SK-N-SH (cell line): ENCODE results near the gene DIPK1C. TPM values are rescaled to one million over a fixed set of nuclear protein-coding genes. Genes with fewer than 3 reads are reported as not detected.

ENCODE experiments used
- CTCF ChIA-PET: fragments of 300-600, 350-600 bp; formaldehyde crosslinking; extraction: SDS; loops from one replicate; lab custom pipeline; 2021; lab: Yijun Ruan, JAX
- POLR2A ChIA-PET: fragments of 350-600 bp; sonication (Branson Sonifier 250); formaldehyde crosslinking; extraction: SDS; loops from one replicate; lab custom pipeline; 2020; ENCODE audit warnings: antibody characterized with exemption, inconsistent platforms; lab: Yijun Ruan, JAX
- DNase-seq: peaks from one replicate; pipeline ENCODE4 v3.0.0; 2012
- H2AFZ ChIP-seq: fragments of 200-600 bp; sonication (generic); 2 replicates; pipeline ENCODE4 v1.8.1; 2016; ENCODE audit warnings: antibody characterized with exemption, mild to moderate bottlenecking, low read depth
- H3F3A ChIP-seq: fragments of 200-600 bp; sonication (generic); replicated peaks from 2 replicates; pipeline ENCODE3; 2016; ENCODE audit warnings: antibody characterized with exemption, mild to moderate bottlenecking; ENCODE audit not compliant: insufficient read depth
- H3K27ac ChIP-seq, 2 experiments: fragments of 200-500 bp in 1 of 2; fragments of 200-600 bp in 1 of 2; sonication (Bioruptor generic) in 1 of 2; sonication (generic), shearing (Covaris generic) in 1 of 2; 2 replicates each; pipeline versions ENCODE4 v1.5.1 to v1.6.1; 2014 to 2016; ENCODE audit warnings: low read depth in 2 of 2, inconsistent platforms in 1 of 2, low read length in 1 of 2, mild to moderate bottlenecking in 1 of 2, mixed read lengths in 1 of 2
- H3K27me3 ChIP-seq: fragments of 200-600 bp; sonication (generic), shearing (Covaris generic); 2 replicates; pipeline ENCODE4 v1.6.1; 2016; ENCODE audit warnings: mixed run types; ENCODE audit not compliant: insufficient read depth
- H3K36me3 ChIP-seq, 2 experiments: fragments of 200-500 bp in 1 of 2; fragments of 200-600 bp in 1 of 2; sonication (Bioruptor generic) in 1 of 2; sonication (generic) in 1 of 2; replicated peaks in 1 of 2; 2 replicates each; pipeline versions ENCODE3 to v1.5.1; 2014 to 2016; ENCODE audit warnings: low read length in 1 of 2, mild to moderate bottlenecking in 1 of 2; ENCODE audit not compliant: insufficient read depth in 2 of 2, control insufficient read depth in 1 of 2
- H3K4me1 ChIP-seq, 2 experiments: fragments of 200-500 bp in 1 of 2; fragments of 200-600 bp in 1 of 2; sonication (Bioruptor generic) in 1 of 2; sonication (generic), shearing (Covaris generic) in 1 of 2; 2 replicates each; pipeline versions ENCODE4 v1.5.1 to v1.6.1; 2014 to 2016; ENCODE audit warnings: low read depth in 1 of 2, low read length in 1 of 2, mixed run types in 1 of 2; ENCODE audit not compliant: insufficient read depth in 2 of 2, control insufficient read depth in 1 of 2
- H3K4me2 ChIP-seq: fragments of 200-600 bp; sonication (generic), shearing (Covaris generic); 2 replicates; pipeline ENCODE4 v1.6.1; 2017; ENCODE audit warnings: mixed run types
- H3K4me3 ChIP-seq, 2 experiments: fragments of 200-500 bp in 1 of 2; fragments of 200-600 bp in 1 of 2; sonication (Bioruptor generic) in 1 of 2; sonication (generic), shearing (Covaris generic) in 1 of 2; 2 replicates each; pipeline versions ENCODE4 v1.5.1 to v1.8.1; 2014 to 2016; ENCODE audit warnings: low read depth in 2 of 2, inconsistent platforms in 1 of 2, low read length in 1 of 2, mild to moderate bottlenecking in 1 of 2, mixed read lengths in 1 of 2, moderate library complexity in 1 of 2
- H3K79me2 ChIP-seq: fragments of 200-600 bp; sonication (generic); 2 replicates; pipeline ENCODE4 v1.8.1; 2017; ENCODE audit warnings: mild to moderate bottlenecking; ENCODE audit not compliant: insufficient read depth
- H3K9ac ChIP-seq: fragments of 200-600 bp; sonication (generic); 2 replicates; pipeline ENCODE4 v1.6.1; 2017; ENCODE audit warnings: mixed run types
- H3K9me2 ChIP-seq: fragments of 200-600 bp; sonication (generic); 2 replicates; pipeline ENCODE4 v1.6.1; 2017; ENCODE audit warnings: mixed run types
- H3K9me3 ChIP-seq: fragments of 200-600 bp; sonication (generic); 2 replicates; pipeline ENCODE4 v1.6.1; 2017; ENCODE audit warnings: mixed run types, mild to moderate bottlenecking, moderate library complexity
- H4K20me1 ChIP-seq: fragments of 200-600 bp; sonication (generic); 2 replicates; pipeline ENCODE4 v1.6.1; 2017; ENCODE audit warnings: mild to moderate bottlenecking, mixed run types; ENCODE audit not compliant: insufficient read depth
- CHD2 ChIP-seq: fragments of 150-350 bp; IDR thresholded peaks from 2 replicates; pipeline ENCODE4 v1.6.1; 2018; ENCODE audit warnings: low read length; ENCODE audit not compliant: partially characterized antibody
- ELF1 ChIP-seq: IDR thresholded peaks from 2 replicates; pipeline ENCODE4 v1.4.0; 2012
- EZH2phosphoT487 ChIP-seq: fragments of 200-600 bp; sonication (generic); IDR thresholded peaks from 2 replicates; pipeline ENCODE4 v1.6.1; 2017; ENCODE audit warnings: low read depth, mixed run types, mild to moderate bottlenecking, antibody characterized with exemption, moderate library complexity, borderline replicate concordance
- FOXJ3 ChIP-seq: sonication (generic); formaldehyde crosslinking; IDR thresholded peaks from 2 replicates; pipeline ENCODE4 v1.5.1; 2020; ENCODE audit warnings: mild to moderate bottlenecking, missing genetic modification reagents
- FOXM1 ChIP-seq: IDR thresholded peaks from 2 replicates; pipeline ENCODE4 v1.4.0; 2012; ENCODE audit warnings: low read depth, mild to moderate bottlenecking
- GABPA ChIP-seq: IDR thresholded peaks from 2 replicates; pipeline ENCODE4 v1.4.0; 2012; ENCODE audit warnings: low read depth, mild to moderate bottlenecking
- GATA2 ChIP-seq: sonication (generic); formaldehyde crosslinking; IDR thresholded peaks from 2 replicates; pipeline ENCODE4 v1.5.0; 2020; ENCODE audit warnings: mild to moderate bottlenecking, missing genetic modification reagents
- IRF3 ChIP-seq: fragments of 150-350 bp; IDR thresholded peaks from 2 replicates; pipeline ENCODE4 v1.6.1; 2016; ENCODE audit warnings: mild to moderate bottlenecking, low read depth, low read length
- MXI1 ChIP-seq: IDR thresholded peaks from 2 replicates; pipeline ENCODE4 v1.6.1; 2012; ENCODE audit warnings: mild to moderate bottlenecking, low read depth, low read length, improper control_type of control experiment
- NFIC ChIP-seq: IDR thresholded peaks from 2 replicates; pipeline ENCODE4 v1.4.0; 2012; ENCODE audit warnings: borderline replicate concordance
- POLR2AphosphoS5 ChIP-seq: IDR thresholded peaks from 2 replicates; pipeline ENCODE4 v1.6.1; 2012; ENCODE audit warnings: low read depth, low read length
- RXRA ChIP-seq: IDR thresholded peaks from 2 replicates; pipeline ENCODE4 v1.4.0; 2012; ENCODE audit warnings: low read depth, mild to moderate bottlenecking, borderline replicate concordance
- TEAD4 ChIP-seq: IDR thresholded peaks from 2 replicates; pipeline ENCODE4 v1.4.0; 2012; ENCODE audit warnings: mild to moderate bottlenecking, borderline replicate concordance; ENCODE audit not compliant: insufficient read depth
- WGBS: methylation state at CpG from one replicate; pipeline ENCODE4 v1.1.6; 2017; ENCODE audit warnings: low lambda C conversion rate; 5-methylcytosine and 5-hydroxymethylcytosine counted together
- polyA plus RNA-seq, 3 experiments: library from polyadenylated mRNA; depleted of rRNA; stranded (reverse); fragments of >200 nt; gene quantifications; 2 replicates each; pipeline ENCODE4 v1.2.3, GENCODE V29; 2012
- TF ChIP-seq, protein P1 (sequence below): fragments of 200-600 bp; sonication (generic); IDR thresholded peaks from 2 replicates; pipeline ENCODE4 v1.6.1; 2017; ENCODE audit warnings: antibody characterized with exemption, mild to moderate bottlenecking, moderate library complexity

Gene DIPK1C
- polyA plus RNA-seq, 1 of the 3 experiments (the other 2 are of a cell fraction): not detected

- H3K79me2 ChIP-seq: no peaks in the 10 kb centered on the region
- ChIA-PET CTCF (interaction anchor here (1.5 kb wide), 2 partner anchors 11 to 117 kb away, joined by 4 read pairs; no protein-coding TSS in a partner anchor), POLR2A (no interaction called here)
- no peak overlapping the region for H3K4me3 ChIP-seq
- H3K4me1 ChIP-seq: no peaks in the 10 kb centered on the region
- no peaks in the 10 kb centered on the region for H3K36me3 ChIP-seq
- no peaks in the 10 kb centered on the region for H3K9me3 ChIP-seq
- H3K9ac ChIP-seq: no peak overlapping the region
- 12% methylated on average over 11 of the region's 11 CpGs for WGBS
- H3F3A ChIP-seq: no peaks in the 10 kb centered on the region
- H3K9me2 ChIP-seq: no peaks in the 10 kb centered on the region
- no peaks in the 10 kb centered on the region for H4K20me1 ChIP-seq
- no peak overlapping the region for H3K4me2 ChIP-seq
- no peak for DNase-seq
- TF ChIP-seq POLR2AphosphoS5: no peak
- no peak overlapping the region for H2AFZ ChIP-seq
- H3K27me3 ChIP-seq: peaks cover 50% of the 10 kb centered on the region; the same call in 1 of the 2 replicates
- no peak overlapping the region for H3K27ac ChIP-seq
Measured at GRCh38 chr18:74434466-74434865, 22.6 kb downstream of the DIPK1C start.

- POLR2A ChIA-PET: no interaction called here
- no peak for TF ChIP-seq GABPA
- TF ChIP-seq, protein P1, sequence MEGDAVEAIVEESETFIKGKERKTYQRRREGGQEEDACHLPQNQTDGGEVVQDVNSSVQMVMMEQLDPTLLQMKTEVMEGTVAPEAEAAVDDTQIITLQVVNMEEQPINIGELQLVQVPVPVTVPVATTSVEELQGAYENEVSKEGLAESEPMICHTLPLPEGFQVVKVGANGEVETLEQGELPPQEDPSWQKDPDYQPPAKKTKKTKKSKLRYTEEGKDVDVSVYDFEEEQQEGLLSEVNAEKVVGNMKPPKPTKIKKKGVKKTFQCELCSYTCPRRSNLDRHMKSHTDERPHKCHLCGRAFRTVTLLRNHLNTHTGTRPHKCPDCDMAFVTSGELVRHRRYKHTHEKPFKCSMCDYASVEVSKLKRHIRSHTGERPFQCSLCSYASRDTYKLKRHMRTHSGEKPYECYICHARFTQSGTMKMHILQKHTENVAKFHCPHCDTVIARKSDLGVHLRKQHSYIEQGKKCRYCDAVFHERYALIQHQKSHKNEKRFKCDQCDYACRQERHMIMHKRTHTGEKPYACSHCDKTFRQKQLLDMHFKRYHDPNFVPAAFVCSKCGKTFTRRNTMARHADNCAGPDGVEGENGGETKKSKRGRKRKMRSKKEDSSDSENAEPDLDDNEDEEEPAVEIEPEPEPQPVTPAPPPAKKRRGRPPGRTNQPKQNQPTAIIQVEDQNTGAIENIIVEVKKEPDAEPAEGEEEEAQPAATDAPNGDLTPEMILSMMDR: no peak
- no peak for TF ChIP-seq CHD2
- TF ChIP-seq FOXJ3 (CRISPR knock-in tag): no peak
- TF ChIP-seq POLR2AphosphoS5: no peak
- no peak for TF ChIP-seq RXRA
- TF ChIP-seq FOXM1: no peak
- no peak for TF ChIP-seq TEAD4
- TF ChIP-seq GATA2 (CRISPR knock-in tag): no peak
- TF ChIP-seq EZH2phosphoT487: no peak
- TF ChIP-seq ELF1: no peak
- TF ChIP-seq IRF3: no peak
- no peak for TF ChIP-seq NFIC
- TF ChIP-seq MXI1: no peak
- TF ChIP-seq, all 33 proteins: peak for 0
- Histone ChIP-seq H2AFZ (no peak overlapping the region), H4K20me1 (no peaks in the 10 kb centered on the region), H3K9me3 (no peaks in the 10 kb centered on the region), H3K36me3 (no peaks in the 10 kb centered on the region), H3F3A (no peaks in the 10 kb centered on the region), H3K4me2 (no peak overlapping the region), H3K9ac (no peak overlapping the region), H3K27ac (no peak overlapping the region), H3K4me3 (no peak overlapping the region), H3K79me2 (no peaks in the 10 kb centered on the region), H3K4me1 (no peaks in the 10 kb centered on the region), H3K27me3 (peaks cover 63% of the 10 kb centered on the region; the same call in 1 of the 2 replicates), H3K9me2 (no peaks in the 10 kb centered on the region)
- CTCF ChIA-PET: interaction anchor here (0.9 to 1.9 kb wide), 2 partner anchors 45 to 88 kb away, joined by 3 to 5 read pairs; no protein-coding TSS in a partner anchor
- WGBS: 7% methylated on average over 15 of the region's 15 CpGs
- DNase-seq: no peak
Measured at GRCh38 chr18:74430806-74431571, 26.1 kb downstream of the DIPK1C start.
